GM12864 (cell line): ENCODE measurements around the gene CLRN3.

Source experiments
- DNase-seq: peaks from one replicate; pipeline ENCODE4 v3.0.0-alpha.2; 2011; ENCODE audit warnings: low read depth
- H3K4me3 ChIP-seq: 2 replicates; pipeline ENCODE4 v1.5.1; 2011; ENCODE audit warnings: mild to moderate bottlenecking, low read depth, low read length, control low read depth
- TF ChIP-seq, protein P1 (sequence below): IDR thresholded peaks from 2 replicates; pipeline ENCODE4 v1.5.1; 2011; ENCODE audit warnings: low read depth, mild to moderate bottlenecking, moderate library complexity, low read length, control low read depth, inconsistent platforms; ENCODE audit errors: missing control alignments

CLRN3 gene

DNA sequence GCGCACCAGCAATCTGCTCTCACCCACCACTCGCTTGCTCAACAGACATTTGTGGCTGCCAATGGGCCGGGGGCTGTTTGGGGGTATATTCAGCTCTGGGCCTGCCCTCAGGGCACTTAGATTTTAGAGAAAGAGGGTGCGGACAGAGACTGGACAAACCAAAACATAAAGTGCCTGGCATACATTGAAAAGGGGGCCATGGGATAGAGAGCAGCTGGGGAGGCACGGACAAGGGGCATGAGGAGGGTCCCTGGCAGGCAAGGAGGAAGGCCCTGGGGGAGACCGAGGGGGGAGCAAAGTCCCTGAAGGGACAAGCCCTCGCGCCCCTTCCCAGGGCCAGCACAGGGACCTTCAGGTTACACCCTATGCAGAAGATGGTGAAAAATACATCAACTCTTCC lies 43.5 kb downstream of the CLRN3 start:
- no peak for DNase-seq
- TF ChIP-seq, protein P1, sequence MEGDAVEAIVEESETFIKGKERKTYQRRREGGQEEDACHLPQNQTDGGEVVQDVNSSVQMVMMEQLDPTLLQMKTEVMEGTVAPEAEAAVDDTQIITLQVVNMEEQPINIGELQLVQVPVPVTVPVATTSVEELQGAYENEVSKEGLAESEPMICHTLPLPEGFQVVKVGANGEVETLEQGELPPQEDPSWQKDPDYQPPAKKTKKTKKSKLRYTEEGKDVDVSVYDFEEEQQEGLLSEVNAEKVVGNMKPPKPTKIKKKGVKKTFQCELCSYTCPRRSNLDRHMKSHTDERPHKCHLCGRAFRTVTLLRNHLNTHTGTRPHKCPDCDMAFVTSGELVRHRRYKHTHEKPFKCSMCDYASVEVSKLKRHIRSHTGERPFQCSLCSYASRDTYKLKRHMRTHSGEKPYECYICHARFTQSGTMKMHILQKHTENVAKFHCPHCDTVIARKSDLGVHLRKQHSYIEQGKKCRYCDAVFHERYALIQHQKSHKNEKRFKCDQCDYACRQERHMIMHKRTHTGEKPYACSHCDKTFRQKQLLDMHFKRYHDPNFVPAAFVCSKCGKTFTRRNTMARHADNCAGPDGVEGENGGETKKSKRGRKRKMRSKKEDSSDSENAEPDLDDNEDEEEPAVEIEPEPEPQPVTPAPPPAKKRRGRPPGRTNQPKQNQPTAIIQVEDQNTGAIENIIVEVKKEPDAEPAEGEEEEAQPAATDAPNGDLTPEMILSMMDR = no peak
- H3K4me3 ChIP-seq = no peak overlapping the region

- H3K4me3 ChIP-seq = no peak overlapping the region
- DNase-seq = no peak
- TF ChIP-seq, protein P1 = no peak
These were observed 44.5 kb downstream of the CLRN3 start for GRCh38 chr10:127848226-127848625.

- no peak for DNase-seq
- H3K4me3 ChIP-seq = no peak overlapping the region
These were observed 47.0 kb downstream of the CLRN3 start for GRCh38 chr10:127845756-127846155.

DNA sequence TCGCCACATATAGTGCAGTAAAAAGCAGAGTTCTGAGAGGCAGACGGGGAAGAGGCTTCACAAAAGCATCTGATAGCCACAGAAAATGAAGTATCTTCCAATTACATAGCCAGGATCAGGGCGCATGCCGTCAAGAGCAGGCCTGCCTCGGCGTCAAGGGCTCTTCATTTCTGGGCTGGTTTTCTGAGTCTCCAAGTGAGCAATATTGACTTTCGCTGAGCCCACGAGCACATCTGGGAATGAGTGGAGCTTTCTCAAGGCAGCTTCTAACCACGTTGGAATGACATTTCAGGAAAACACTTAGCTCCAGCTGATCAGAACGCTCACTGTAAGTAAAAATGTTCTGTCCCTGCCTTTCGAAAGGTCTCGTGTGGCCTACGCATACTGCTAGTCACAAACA lies 51.9 kb downstream of the CLRN3 start:
- H3K4me3 ChIP-seq = no peak overlapping the region
- TF ChIP-seq, protein P1 = no peak
- no peak for DNase-seq

More at GRCh38 chr10:127845756-127846155, 47.0 kb downstream of the CLRN3 start:
- TF ChIP-seq, protein P1 = no peak

DNA sequence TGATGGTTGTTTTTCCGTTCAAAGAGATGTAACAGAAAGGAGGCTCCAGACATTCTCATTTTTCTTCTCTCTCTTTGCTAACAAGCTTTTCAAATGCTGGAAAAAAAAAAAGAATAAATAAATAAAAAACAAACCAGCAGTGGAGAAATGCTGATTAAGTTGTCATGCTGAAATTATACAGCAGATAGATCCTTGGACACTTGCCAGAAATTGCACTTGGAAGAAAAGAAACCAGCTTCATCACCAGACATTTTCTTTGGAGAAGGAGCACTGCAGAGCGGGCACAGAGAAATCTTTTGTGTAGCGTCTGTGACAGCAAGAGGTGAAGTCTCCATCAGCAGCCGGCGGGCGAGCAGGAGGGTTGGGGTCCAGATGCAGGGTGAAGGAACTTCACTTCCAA lies 55.8 kb downstream of the CLRN3 start:
- no peak overlapping the region for H3K4me3 ChIP-seq
- no peak for DNase-seq

GRCh38 chr10:127836176-127836575 lies 56.6 kb downstream of the CLRN3 start:
- no peak for DNase-seq
- no peak overlapping the region for H3K4me3 ChIP-seq
- TF ChIP-seq, protein P1 = no peak

More for the DNA sequence above, 55.8 kb downstream of the CLRN3 start:
- TF ChIP-seq, protein P1 = no peak

- no peak overlapping the region for H3K4me3 ChIP-seq
- DNase-seq = no peak
- TF ChIP-seq, protein P1 = no peak
These were observed 58.0 kb downstream of the CLRN3 start for GRCh38 chr10:127834791-127835190.
